GM12872 (cell line): ENCODE data around the gene DCLK1.

Source experiments
- CTCF ChIP-seq: IDR thresholded peaks from 3 replicates; pipeline ENCODE4 v1.5.1; 2011; ENCODE audit warnings: low read depth, mild to moderate bottlenecking, low read length, moderate library complexity; ENCODE audit not compliant: insufficient read depth

DCLK1 gene

GRCh38 chr13:35917252-35917941 lies 213.8 kb downstream of the DCLK1 start:
- no peak for TF ChIP-seq CTCF

- TF ChIP-seq CTCF: no peak
Observed at GRCh38 chr13:35916146-35916545, 215.0 kb downstream of the DCLK1 start.

- TF ChIP-seq CTCF: no peak
Observed at GRCh38 chr13:35914662-35915061, 216.5 kb downstream of the DCLK1 start.

GRCh38 chr13:35912841-35913240 lies 218.3 kb downstream of the DCLK1 start:
- TF ChIP-seq CTCF: no peak

GRCh38 chr13:35909837-35910540 lies 221.2 kb downstream of the DCLK1 start:
- no peak for TF ChIP-seq CTCF

- TF ChIP-seq CTCF: no peak
Observed at GRCh38 chr13:35909091-35909490, 222.1 kb downstream of the DCLK1 start.

GRCh38 chr13:35908226-35908625 lies 223.0 kb downstream of the DCLK1 start:
- TF ChIP-seq CTCF: no peak
